NT2/D1 (cell line): Measurements from ENCODE around the gene SGTB.
"Not testable (repeated sequence)": the region's sequence is repeated elsewhere in the genome, so short reads cannot be mapped to it uniquely, and the experiment has no call there.

Experiments
- DNase-seq: peaks from one replicate; pipeline ENCODE4 v3.0.0-alpha.2; 2011; ENCODE audit warnings: low read depth, low spot score
- H3K27me3 ChIP-seq: 2 replicates; pipeline ENCODE4 v1.6.0; 2011; ENCODE audit warnings: mild to moderate bottlenecking; ENCODE audit not compliant: insufficient read length, insufficient read depth
- H3K36me3 ChIP-seq: 2 replicates; pipeline ENCODE4 v1.6.1; 2011; ENCODE audit warnings: mild to moderate bottlenecking, low read length, mixed read lengths; ENCODE audit not compliant: insufficient read depth, insufficient read length
- H3K4me1 ChIP-seq: 2 replicates; pipeline ENCODE4 v1.5.1; 2011; ENCODE audit not compliant: insufficient read depth, insufficient read length
- H3K4me3 ChIP-seq: 2 replicates; pipeline ENCODE4 v1.5.1; 2011; ENCODE audit warnings: low read depth; ENCODE audit not compliant: insufficient read length
- H3K9ac ChIP-seq: 2 replicates; pipeline ENCODE4 v1.6.0; 2011; ENCODE audit warnings: low read depth; ENCODE audit not compliant: insufficient read length
- H3K9me3 ChIP-seq: 2 replicates; pipeline ENCODE4 v1.5.1; 2011; ENCODE audit warnings: mild to moderate bottlenecking, low read length; ENCODE audit not compliant: insufficient read depth
- SUZ12 ChIP-seq: IDR thresholded peaks from 2 replicates; pipeline ENCODE4 v1.6.1; 2011; ENCODE audit not compliant: insufficient read length, insufficient read depth; ENCODE audit errors: extremely low read depth
- YY1 ChIP-seq: IDR thresholded peaks from 2 replicates; pipeline ENCODE4 v1.6.1; 2011; ENCODE audit not compliant: insufficient read length, insufficient read depth
- ZNF274 ChIP-seq: IDR thresholded peaks from 2 replicates; pipeline ENCODE4 v1.6.1; 2011; ENCODE audit warnings: mild to moderate bottlenecking, low read depth, low read length

Gene SGTB

DNA sequence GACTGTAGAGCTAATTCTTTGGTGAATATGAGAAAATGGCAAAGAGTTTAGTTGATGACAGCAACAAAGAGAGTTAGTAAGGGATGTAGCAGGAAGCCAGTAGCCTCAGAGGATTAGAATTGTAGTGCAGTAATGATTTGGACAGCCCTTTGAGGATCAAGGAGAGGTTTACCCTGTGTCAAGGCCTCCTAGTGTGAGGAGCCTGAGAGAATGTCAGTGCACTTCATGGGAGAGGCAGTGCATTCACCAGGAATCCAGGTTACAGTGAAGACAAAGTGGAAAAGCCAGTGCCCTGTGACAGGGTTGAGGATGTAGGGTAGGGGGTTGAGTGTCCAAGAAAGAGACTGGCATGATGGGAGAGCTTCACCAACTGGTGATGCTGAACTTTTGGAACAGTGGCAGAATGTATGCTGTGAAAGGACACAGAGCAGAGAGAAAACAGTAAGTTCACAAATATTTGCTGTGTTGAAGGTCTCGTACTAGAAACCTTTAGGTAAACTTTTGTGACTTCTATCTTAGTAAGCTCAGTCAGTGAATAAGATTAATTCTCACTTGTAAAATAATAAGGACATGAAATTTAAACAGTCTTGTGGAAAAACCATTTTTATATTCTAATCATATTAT lies 27.4 kb upstream of the SGTB start:
- no peaks in the 10 kb centered on the region for H3K9me3 ChIP-seq
- no peak for DNase-seq
- H3K27me3 ChIP-seq: no peaks in the 10 kb centered on the region
- no peaks in the 10 kb centered on the region for H3K4me1 ChIP-seq
- no peak overlapping the region for H3K4me3 ChIP-seq
- no peak overlapping the region for H3K9ac ChIP-seq
- TF ChIP-seq SUZ12 (no peak), ZNF274 (no peak), YY1 (no peak)
- H3K36me3 ChIP-seq: peaks cover 5% of the 10 kb centered on the region

- no peaks in the 10 kb centered on the region for H3K27me3 ChIP-seq
- no peak for TF ChIP-seq ZNF274
- no peak for TF ChIP-seq SUZ12
- TF ChIP-seq YY1: no peak
- DNase-seq: no peak
- H3K4me3 ChIP-seq: no peak overlapping the region
- no peaks in the 10 kb centered on the region for H3K9me3 ChIP-seq
- no peaks in the 10 kb centered on the region for H3K36me3 ChIP-seq
- H3K4me1 ChIP-seq: no peaks in the 10 kb centered on the region
- H3K9ac ChIP-seq: no peak overlapping the region
These were observed 20.8 kb upstream of the SGTB start for GRCh38 chr5:65742565-65743231.

GRCh38 chr5:65739162-65739561 lies 17.3 kb upstream of the SGTB start:
- Histone ChIP-seq H3K4me1 (no peaks in the 10 kb centered on the region), H3K9ac (no peak overlapping the region), H3K27me3 (no peaks in the 10 kb centered on the region), H3K4me3 (no peak overlapping the region), H3K9me3 (no peaks in the 10 kb centered on the region), H3K36me3 (no peaks in the 10 kb centered on the region)
- TF ChIP-seq YY1 (no peak), SUZ12 (no peak), ZNF274 (no peak)
- DNase-seq: no peak

- Histone ChIP-seq H3K27me3 (no peaks in the 10 kb centered on the region), H3K36me3 (no peaks in the 10 kb centered on the region)
- no peak for DNase-seq
These were observed 16.4 kb upstream of the SGTB start for GRCh38 chr5:65738305-65738704.

DNA sequence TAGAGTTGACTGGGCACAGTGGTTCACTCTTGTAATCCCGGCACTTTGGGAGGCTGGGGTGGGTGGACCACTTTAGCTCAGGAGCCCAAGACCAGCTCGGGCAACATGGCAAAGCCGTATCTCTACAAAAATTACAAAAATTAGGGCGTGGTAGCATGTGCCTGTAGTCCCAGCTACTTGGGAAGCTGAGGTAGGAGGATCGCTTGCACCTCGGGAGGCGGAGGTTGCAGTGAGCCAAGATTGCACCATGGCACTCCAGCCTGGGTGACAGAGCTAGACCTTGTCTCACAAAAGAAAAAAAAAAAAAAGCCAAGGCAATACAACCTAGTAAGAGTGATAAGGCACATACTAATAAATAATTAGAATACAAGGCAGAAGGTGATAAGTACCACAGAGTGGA lies 15.9 kb upstream of the SGTB start:
- DNase-seq: no peak
- Histone ChIP-seq H3K27me3 (no peaks in the 10 kb centered on the region), H3K9me3 (no peaks in the 10 kb centered on the region), H3K4me3 (no peak overlapping the region), H3K4me1 (no peaks in the 10 kb centered on the region), H3K36me3 (no peaks in the 10 kb centered on the region), H3K9ac (no peak overlapping the region)
- no peak for TF ChIP-seq ZNF274
- no peak for TF ChIP-seq SUZ12
- TF ChIP-seq YY1: no peak

More at GRCh38 chr5:65738305-65738704, 16.4 kb upstream of the SGTB start:
- Histone ChIP-seq H3K4me3 (no peak overlapping the region), H3K9ac (no peak overlapping the region), H3K4me1 (no peaks in the 10 kb centered on the region), H3K9me3 (no peaks in the 10 kb centered on the region)
- TF ChIP-seq SUZ12 (no peak), YY1 (no peak), ZNF274 (no peak)

- H3K9ac ChIP-seq: no peak overlapping the region
- H3K9me3 ChIP-seq: no peaks in the 10 kb centered on the region
- no peaks in the 10 kb centered on the region for H3K4me1 ChIP-seq
- no peak for DNase-seq
- no peaks in the 10 kb centered on the region for H3K27me3 ChIP-seq
- H3K4me3 ChIP-seq: no peak overlapping the region
- TF ChIP-seq SUZ12 (no peak), ZNF274 (no peak), YY1 (no peak)
- peaks cover under 1% of the 10 kb centered on the region for H3K36me3 ChIP-seq
These were observed 14.1 kb upstream of the SGTB start for GRCh38 chr5:65736011-65736410.

DNA sequence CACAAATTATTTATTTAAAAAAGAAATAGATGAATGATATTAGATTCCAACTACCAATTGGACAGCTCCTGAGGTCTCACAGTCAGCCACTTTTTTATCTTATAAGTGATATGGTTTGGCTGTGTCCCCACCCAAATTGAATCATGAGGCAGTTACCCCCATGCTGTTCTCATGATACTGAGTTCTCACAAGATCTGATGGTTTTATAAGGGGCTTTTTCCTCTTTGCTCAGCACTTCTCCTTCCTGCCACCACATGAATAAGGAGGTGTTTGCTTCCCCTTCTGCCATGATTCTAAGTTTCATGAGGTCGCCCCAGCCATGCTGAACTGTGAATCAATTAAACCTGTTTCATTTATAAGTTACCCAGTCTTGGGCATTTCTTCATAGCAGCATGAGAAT lies 13.0 kb upstream of the SGTB start:
- Histone ChIP-seq H3K9ac (no peak overlapping the region), H3K9me3 (no peaks in the 10 kb centered on the region), H3K4me1 (no peaks in the 10 kb centered on the region), H3K4me3 (no peak overlapping the region), H3K27me3 (no peaks in the 10 kb centered on the region), H3K36me3 (peaks cover 3% of the 10 kb centered on the region)
- TF ChIP-seq YY1 (no peak), SUZ12 (no peak), ZNF274 (no peak)
- DNase-seq: no peak

DNA sequence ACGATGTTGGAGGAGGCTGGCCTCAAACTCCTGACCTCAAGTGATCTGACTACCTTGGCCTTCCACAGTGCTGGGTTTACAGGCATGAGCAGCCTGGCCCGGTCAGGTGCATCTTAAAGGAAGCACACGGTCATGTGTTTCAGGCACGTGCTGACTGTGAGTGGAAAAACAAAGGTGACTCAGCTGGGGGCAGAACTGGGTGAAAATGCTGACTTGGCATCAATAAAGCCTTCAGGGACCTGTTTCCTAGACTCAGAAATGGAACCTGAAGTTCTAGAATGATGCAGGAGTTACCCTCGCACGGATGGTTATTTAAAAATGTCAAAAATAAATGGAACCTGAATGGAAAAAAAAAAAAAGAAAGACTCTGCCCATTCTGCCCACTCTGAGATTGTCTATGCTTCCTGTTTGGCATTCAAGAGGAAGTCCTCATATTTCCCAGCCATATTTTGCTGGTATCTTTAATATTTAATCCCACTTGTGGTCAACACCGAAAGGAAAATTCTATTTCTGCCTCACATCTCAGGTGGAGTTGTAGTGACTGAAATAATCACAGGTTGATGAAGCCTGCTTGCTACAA lies 12.4 kb upstream of the SGTB start:
- H3K4me1 ChIP-seq, H3K9me3 ChIP-seq, H3K9ac ChIP-seq, DNase-seq, H3K36me3 ChIP-seq, H3K27me3 ChIP-seq, H3K4me3 ChIP-seq: not testable (repeated sequence)

GRCh38 chr5:65732046-65732445 lies 10.1 kb upstream of the SGTB start:
- not testable (repeated sequence) for H3K36me3 ChIP-seq, H3K4me1 ChIP-seq, H3K27me3 ChIP-seq, H3K4me3 ChIP-seq, DNase-seq, H3K9ac ChIP-seq, H3K9me3 ChIP-seq
